NOMO-1 treated with DMSO at 0.1 percent for 48 hours (cell line): ENCODE measurements around the gene NFIA.

Experiments
- DNase-seq: peaks from one replicate; lab custom pipeline; 2025; ENCODE audit not compliant: unreplicated experiment; lab: John Stamatoyannopoulos, UW

Gene NFIA

GRCh38 chr1:61208831-61209230, 126.5 kb downstream of the NFIA start:
- no peak for DNase-seq

DNA sequence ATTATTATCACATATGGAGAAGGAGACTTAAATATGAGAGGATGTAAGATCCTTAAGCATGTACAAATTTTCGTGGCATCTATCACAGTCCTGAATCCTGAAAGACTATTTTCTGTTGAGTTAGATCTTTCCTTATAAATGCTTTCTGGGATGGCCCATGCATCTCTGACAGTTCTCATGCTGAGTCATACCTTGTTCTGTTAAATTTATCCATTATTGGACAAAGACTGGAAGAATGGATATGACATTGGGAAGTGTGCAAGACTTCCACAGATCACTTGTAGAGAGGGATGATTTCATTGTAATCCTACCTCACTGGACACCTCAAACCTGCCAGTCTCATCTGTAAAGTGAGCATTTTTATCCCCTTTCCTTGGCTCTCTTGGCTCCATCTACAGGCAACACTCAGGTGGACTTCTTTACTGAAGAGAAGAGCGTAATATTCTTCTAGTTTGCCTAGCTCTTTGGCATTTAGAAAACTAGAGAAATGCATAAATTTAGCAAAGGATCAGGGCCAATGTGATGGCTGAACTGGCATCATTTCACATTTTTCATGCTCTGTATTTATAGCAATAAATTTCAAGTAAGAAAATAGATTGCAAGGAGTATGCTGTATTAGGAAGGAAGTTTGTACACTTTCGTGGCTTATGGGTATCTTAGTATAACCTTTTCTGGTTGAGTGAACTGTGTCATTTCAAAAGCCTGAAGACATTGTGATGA, 128.2 kb downstream of the NFIA start:
- DNase-seq = no peak

GRCh38 chr1:61213245-61214011, 131.1 kb downstream of the NFIA start:
- DNase-seq = no peak

GRCh38 chr1:61215119-61215518, 132.8 kb downstream of the NFIA start:
- DNase-seq = no peak

- DNase-seq = no peak
These were observed 133.4 kb downstream of the NFIA start for GRCh38 chr1:61215676-61216289.

GRCh38 chr1:61220536-61220935, 138.2 kb downstream of the NFIA start:
- DNase-seq = no peak

GRCh38 chr1:61221642-61222041, 139.3 kb downstream of the NFIA start:
- DNase-seq = no peak

DNA sequence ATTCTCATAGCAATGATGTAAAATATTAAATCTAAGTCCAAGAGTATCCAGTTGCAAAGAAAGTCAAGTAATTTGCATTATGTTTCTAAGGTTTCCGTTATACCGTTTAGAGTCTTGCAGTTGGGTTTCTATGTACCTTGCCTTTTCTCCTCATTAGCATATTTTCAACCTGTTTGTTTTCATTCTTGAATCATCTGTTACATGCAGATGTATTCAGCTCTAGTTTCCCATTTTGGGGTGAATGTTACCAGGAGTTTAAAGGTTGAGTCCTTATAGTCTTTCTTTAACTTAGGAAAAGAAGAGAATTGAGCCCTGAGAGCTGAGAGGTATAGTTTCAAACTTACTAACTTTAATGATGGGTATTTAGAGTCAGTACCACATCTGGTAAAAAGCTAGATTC, 139.9 kb downstream of the NFIA start:
- no peak for DNase-seq

GRCh38 chr1:61223140-61223539, 140.8 kb downstream of the NFIA start:
- DNase-seq = no peak

- DNase-seq = no peak
These were observed 142.2 kb downstream of the NFIA start for GRCh38 chr1:61224609-61225008.

- DNase-seq = no peak
These were observed 143.1 kb downstream of the NFIA start for GRCh38 chr1:61225478-61225877.

- no peak for DNase-seq
These were observed 144.6 kb downstream of the NFIA start for GRCh38 chr1:61226791-61227567.

- DNase-seq = no peak
These were observed 145.6 kb downstream of the NFIA start for GRCh38 chr1:61227857-61228550.

- DNase-seq = no peak
These were observed 148.2 kb downstream of the NFIA start for GRCh38 chr1:61230523-61230922.

DNA sequence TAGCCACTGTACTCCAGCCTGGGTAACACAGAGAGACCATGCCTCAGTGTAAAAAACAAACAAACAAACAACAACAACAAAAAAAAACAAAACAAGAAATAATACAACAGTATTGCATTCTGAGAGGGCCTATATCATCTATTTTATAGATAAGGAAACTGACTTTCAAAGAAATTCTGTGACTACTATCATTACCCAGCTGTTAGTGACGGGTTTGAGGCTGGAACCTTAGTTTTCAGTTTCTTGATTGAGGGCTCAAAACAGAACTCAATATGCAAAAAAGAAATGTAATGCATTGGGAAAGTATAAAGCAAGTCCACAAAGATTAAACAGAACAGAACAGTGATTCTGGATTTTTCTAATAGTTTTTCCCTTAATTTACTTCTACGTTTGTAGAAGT, 149.4 kb downstream of the NFIA start:
- DNase-seq = no peak

DNA sequence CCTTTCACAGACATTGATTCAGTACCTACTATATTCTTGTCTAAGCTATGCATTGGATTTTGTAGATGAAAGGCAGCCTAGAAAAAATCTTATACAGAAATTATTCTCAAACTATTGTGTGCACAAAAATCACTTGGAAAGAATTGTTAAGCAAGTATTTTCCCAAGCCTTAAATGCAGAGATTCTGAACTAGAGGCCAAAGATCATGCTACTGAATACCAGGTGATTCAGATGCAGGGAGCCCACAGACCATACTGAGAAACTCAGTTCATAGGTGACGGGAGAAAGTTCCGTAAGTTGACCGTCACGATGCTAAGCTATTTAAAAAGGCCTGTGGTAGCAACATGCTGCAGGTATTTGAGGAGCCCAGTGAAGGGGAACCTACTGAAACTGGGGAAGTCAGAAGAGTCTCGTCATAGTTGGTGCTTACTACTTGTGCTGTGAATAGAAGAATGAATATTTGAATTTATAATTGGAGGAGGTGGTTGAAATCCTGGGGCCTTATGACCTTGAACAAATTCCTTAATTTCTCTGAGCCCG, 150.8 kb downstream of the NFIA start:
- DNase-seq = peak; percentile 26

GRCh38 chr1:61234587-61234919, 152.2 kb downstream of the NFIA start:
- DNase-seq = no peak

- DNase-seq = no peak
These were observed 154.8 kb downstream of the NFIA start for GRCh38 chr1:61237147-61237546.

GRCh38 chr1:61237659-61238358, 155.4 kb downstream of the NFIA start:
- no peak for DNase-seq

GRCh38 chr1:61238359-61238665, 156.0 kb downstream of the NFIA start:
- no peak for DNase-seq
